Keratinocyte (primary cell): ENCODE measurements around the gene ME2. TPM values are rescaled to one million over a fixed set of nuclear protein-coding genes. Genes with fewer than 3 reads are reported as not detected.

Source experiments
- DNase-seq: peaks from one replicate; pipeline ENCODE4 v3.0.0-alpha.2; 2011; ENCODE audit warnings: low read depth, missing footprints, low spot score
- FAIRE-seq: peaks from 2 replicates; lab custom pipeline; 2011; peaks lifted over from hg19 to GRCh38; lab: Jason Lieb, UNC
- H2AFZ ChIP-seq: 2 replicates; pipeline ENCODE4 v1.6.0; 2012; ENCODE audit warnings: low read length, control low read depth, inconsistent platforms; ENCODE audit not compliant: control insufficient read depth
- H3K27ac ChIP-seq: 2 replicates; pipeline ENCODE4 v1.5.1; 2011; ENCODE audit warnings: low read length; ENCODE audit not compliant: control insufficient read depth, insufficient read depth
- H3K27me3 ChIP-seq: 3 replicates; pipeline ENCODE4 v1.6.0; 2011; ENCODE audit warnings: low read length; ENCODE audit not compliant: control insufficient read depth, insufficient read depth; ENCODE audit errors: extremely low read depth
- H3K36me3 ChIP-seq, 2 experiments: 2 replicates in 1 of 2; 3 replicates in 1 of 2; pipeline ENCODE4 v1.5.1; 2011; ENCODE audit warnings: low read length in 2 of 2, mild to moderate bottlenecking in 1 of 2; ENCODE audit not compliant: control insufficient read depth in 2 of 2, insufficient read depth in 2 of 2; ENCODE audit errors: extremely low read depth in 1 of 2
- H3K4me1 ChIP-seq: 3 replicates; pipeline ENCODE4 v1.5.1; 2011; ENCODE audit warnings: low read length; ENCODE audit not compliant: control insufficient read depth, insufficient read depth; ENCODE audit errors: extremely low read depth
- H3K4me2 ChIP-seq: 3 replicates; pipeline ENCODE4 v1.6.0; 2011; ENCODE audit warnings: low read depth, low read length; ENCODE audit not compliant: control insufficient read depth, insufficient read depth; ENCODE audit errors: extremely low read depth
- H3K4me3 ChIP-seq, 3 experiments: fragments of 200-600 bp in 1 of 3; sonication (generic) in 1 of 3; 2 replicates in 2 of 3; 3 replicates in 1 of 3; pipeline ENCODE4 v1.5.1; 2011 to 2016; ENCODE audit warnings: low read length in 3 of 3, mild to moderate bottlenecking in 3 of 3, control low read depth in 2 of 3, inconsistent platforms in 1 of 3, low read depth in 1 of 3, mixed read lengths in 1 of 3, mixed run types in 1 of 3, moderate library complexity in 1 of 3; ENCODE audit not compliant: control insufficient read depth in 2 of 3, insufficient read depth in 2 of 3; ENCODE audit errors: extremely low read depth in 1 of 3
- H3K79me2 ChIP-seq: 2 replicates; pipeline ENCODE4 v1.6.0; 2012; ENCODE audit warnings: low read length; ENCODE audit not compliant: control insufficient read depth, insufficient read depth
- H3K9ac ChIP-seq: 3 replicates; pipeline ENCODE4 v1.6.0; 2011; ENCODE audit warnings: low read length; ENCODE audit not compliant: control insufficient read depth, insufficient read depth; ENCODE audit errors: extremely low read depth
- H3K9me1 ChIP-seq: 3 replicates; pipeline ENCODE4 v1.6.0; 2011; ENCODE audit warnings: low read length; ENCODE audit not compliant: control insufficient read depth, insufficient read depth; ENCODE audit errors: extremely low read depth
- H3K9me3 ChIP-seq: 2 replicates; pipeline ENCODE4 v1.5.1; 2012; ENCODE audit warnings: low read depth, low read length; ENCODE audit not compliant: control insufficient read depth
- H4K20me1 ChIP-seq: 3 replicates; pipeline ENCODE4 v1.6.0; 2011; ENCODE audit warnings: low read length; ENCODE audit not compliant: control insufficient read depth, insufficient read depth; ENCODE audit errors: extremely low read depth
- CTCF ChIP-seq, 3 experiments: IDR thresholded peaks in 1 of 3; conservative IDR thresholded peaks in 1 of 3; optimal IDR thresholded peaks in 1 of 3; 2 replicates in 2 of 3; 3 replicates in 1 of 3; pipeline versions ENCODE3 to v1.5.1; 2011; ENCODE audit warnings: low read length in 3 of 3, mild to moderate bottlenecking in 3 of 3, moderate library complexity in 2 of 3, control low read depth in 1 of 3, inconsistent platforms in 1 of 3; ENCODE audit not compliant: insufficient read depth in 2 of 3; ENCODE audit errors: extremely low read depth in 1 of 3
- EZH2 ChIP-seq: IDR thresholded peaks from one replicate; pipeline ENCODE4 v1.6.1; 2012; ENCODE audit warnings: inconsistent platforms, mild to moderate bottlenecking, low read length, moderate library complexity
- dilution Hi-C: fragments of 300-500 bp; cut with MboI; formaldehyde crosslinking; loops from one replicate; pipeline ENCODE4 v1.7.0; 2020; ENCODE audit warnings: low sequenced_read_pairs; ENCODE audit not compliant: extremely low pct_ligation_motif_present
- polyA plus RNA-seq, 5 experiments: library from polyadenylated mRNA; depleted of rRNA in 3 of 5; stranded (reverse) in 3 of 5; stranded (forward) in 1 of 5; unstranded in 1 of 5; fragments of >200 nt; gene quantifications; 1 replicate in 1 of 5; 2 replicates in 3 of 5; 3 replicates in 1 of 5; pipeline versions ENCODE4 v1.2.1 to v1.2.3, GENCODE V29; 2011 to 2012; ENCODE audit warnings: missing spikeins in 2 of 5, low read depth in 1 of 5, low replicate concordance in 1 of 5

The ME2 gene
- polyA plus RNA-seq, 1 donor (not counting 4 experiments of a cell fraction or from before 2014, with no cell fraction given): 72.0 TPM

- FAIRE-seq: no peak
- Histone ChIP-seq H3K9me3 (no peaks in the 10 kb centered on the region), H3K27me3 (no peaks in the 10 kb centered on the region), H3K4me1 (no peaks in the 10 kb centered on the region), H3K4me3 (no peak overlapping the region), H3K9ac (no peak overlapping the region), H3K4me2 (no peak overlapping the region), H3K36me3 (peaks cover 0 to 3% of the 10 kb centered on the region in 2 experiments), H3K79me2 (no peaks in the 10 kb centered on the region), H4K20me1 (no peaks in the 10 kb centered on the region), H3K27ac (no peak overlapping the region), H2AFZ (no peak overlapping the region), H3K9me1 (no peaks in the 10 kb centered on the region)
- TF ChIP-seq EZH2 (no peak), CTCF (optimal IDR thresholded peaks at IDR 0.05 in 1 of 3, IDR thresholded peaks at IDR 0.05 in 1 of 3, conservative IDR thresholded peaks at IDR 0.05 in 1 of 3; ENCODE audit: extremely low read depth in 1 of 3, insufficient read depth in 2 of 3, low read length in 3 of 3) (no peak)
- no peak for DNase-seq
- dilution Hi-C loops: no loop called here
Observed at GRCh38 chr18:50926521-50926920, 47.6 kb downstream of the ME2 start.

GRCh38 chr18:50928551-50928950, 49.6 kb downstream of the ME2 start:
- dilution Hi-C loops: no loop called here
- Histone ChIP-seq H2AFZ (no peak overlapping the region), H3K79me2 (no peaks in the 10 kb centered on the region), H3K36me3 (peaks cover 0 to 3% of the 10 kb centered on the region in 2 experiments), H3K9me1 (no peaks in the 10 kb centered on the region), H3K27me3 (no peaks in the 10 kb centered on the region), H3K4me2 (no peak overlapping the region), H3K9ac (no peak overlapping the region), H3K9me3 (no peaks in the 10 kb centered on the region), H3K4me3 (no peak overlapping the region), H3K4me1 (no peaks in the 10 kb centered on the region), H4K20me1 (no peaks in the 10 kb centered on the region), H3K27ac (no peak overlapping the region)
- FAIRE-seq (no peak), DNase-seq (no peak)
- TF ChIP-seq EZH2 (no peak), CTCF (optimal IDR thresholded peaks at IDR 0.05 in 1 of 3, IDR thresholded peaks at IDR 0.05 in 1 of 3, conservative IDR thresholded peaks at IDR 0.05 in 1 of 3; ENCODE audit: extremely low read depth in 1 of 3, insufficient read depth in 2 of 3, low read length in 3 of 3) (no peak)
